Renal cortex interstitium (tissue), 15 donors: ENCODE measurements around the gene GPR25. TPM values are rescaled to one million over a fixed set of nuclear protein-coding genes. Genes with fewer than 3 reads are reported as not detected.

ENCODE experiments used
- DNase-seq, 11 donors: peaks; one replicate each; pipeline ENCODE4 v3.0.0-alpha.2; 2013; ENCODE audit warnings: low read depth in 9 of 11, low spot score in 4 of 11; ENCODE audit errors: extremely low read depth in 1 of 11
- long read RNA-seq, 16 experiments: transcript quantifications; one replicate each; lab custom pipeline, GENCODE V29; 2026
- polyA plus RNA-seq, 3 donors: library from polyadenylated mRNA; unstranded; fragments of 120-200 nt; gene quantifications; one replicate each; pipeline ENCODE4 v1.2.1, GENCODE V29; 2013; ENCODE audit not compliant: insufficient read length in 3 of 3

GPR25 gene
- under 1 TPM in 1 of 3 donors, not detected in 2; 0.09 TPM for polyA plus RNA-seq
- long read RNA-seq, donor 1 = 0 reads
- long read RNA-seq, donor 2 = 0 reads
- long read RNA-seq, donor 3 = 0 reads
- long read RNA-seq, donor 4, partial matches to known transcripts = 0 of 1 reads
- long read RNA-seq, donor 4, other reads (novel, unspliced or antisense) = 0 of 1 reads
- long read RNA-seq, donor 5 = 0 reads
- long read RNA-seq, donor 6 = 0 reads
- long read RNA-seq, donor 7 = 0 reads
- long read RNA-seq, donor 8 = 0 reads
- long read RNA-seq, donor 9 = 0 reads
- long read RNA-seq, donor 10 = 0 reads
- long read RNA-seq, donor 11 = 0 reads
- long read RNA-seq, donor 12 = 0 reads
- long read RNA-seq, donor 13 = 0 reads
- long read RNA-seq, donor 14 = 0 reads
- long read RNA-seq, donor 15 = 0 reads
- long read RNA-seq, donor 16 = 0 reads

- no peak for DNase-seq
Observed at GRCh38 chr1:200872446-200873115, at the start of gene GPR25. Gene GPR25, plus strand, starts transcription at chr1:200872981. Its CDS starts 57 bp downstream, at chr1:200873038.

- no peak for DNase-seq
Observed at GRCh38 chr1:200831091-200831490, 41.7 kb upstream of the GPR25 start.

- no peak for DNase-seq
Observed at GRCh38 chr1:200834383-200834782, 38.4 kb upstream of the GPR25 start.

- no peak for DNase-seq
Observed at GRCh38 chr1:200836213-200836612, 36.6 kb upstream of the GPR25 start.

- peak in 10 of 11 donors; percentile 7 to 32 (median 14) for DNase-seq
Observed at GRCh38 chr1:200837931-200838571, 34.7 kb upstream of the GPR25 start.

GRCh38 chr1:200838676-200839445 is 33.9 kb upstream of the GPR25 start:
- DNase-seq = no peak

GRCh38 chr1:200845360-200845759 is 27.4 kb upstream of the GPR25 start:
- DNase-seq = no peak

GRCh38 chr1:200846398-200846797 is 26.4 kb upstream of the GPR25 start:
- no peak for DNase-seq

- DNase-seq = no peak
Observed at GRCh38 chr1:200849430-200849829, 23.4 kb upstream of the GPR25 start.

GRCh38 chr1:200850554-200850953 is 22.2 kb upstream of the GPR25 start:
- no peak for DNase-seq

GRCh38 chr1:200856716-200857357 is 15.9 kb upstream of the GPR25 start:
- DNase-seq = peak in 3 of 11 donors; percentile 15 to 45 (median 25)

- no peak for DNase-seq
Observed at GRCh38 chr1:200857804-200858203, 15.0 kb upstream of the GPR25 start.

- no peak for DNase-seq
Observed at GRCh38 chr1:200861937-200862647, 10.7 kb upstream of the GPR25 start.

GRCh38 chr1:200862713-200863415 is 9.9 kb upstream of the GPR25 start:
- DNase-seq = no peak

GRCh38 chr1:200866116-200866515 is 6.7 kb upstream of the GPR25 start:
- no peak for DNase-seq

- DNase-seq = no peak
Observed at GRCh38 chr1:200866521-200866920, 6.3 kb upstream of the GPR25 start.

GRCh38 chr1:200867018-200867811 is 5.6 kb upstream of the GPR25 start:
- DNase-seq = peak in 1 of 11 donors; percentile 27
